ENCODE measurements around the gene PAX7.

GRCh38 chr1:18739408-18739807 lies 108.8 kb downstream of the PAX7 start:
- TF ChIP-seq CTCF (IDR thresholded peaks at IDR 0.05; ENCODE audit: insufficient read depth, low read length, poor library complexity, severe bottlenecking), result no peak
- TF ChIP-seq EZH2phosphoT487 (conservative IDR thresholded peaks at IDR 0.05; ENCODE audit: low read length), result no peak
